ACC112 (cell line): Measurements from ENCODE around the gene KDM4B.
"Not testable (repeated sequence)": the region's sequence is repeated elsewhere in the genome, so short reads cannot be mapped to it uniquely, and the experiment has no call there.

ENCODE experiments used
- H2AFZ ChIP-seq: fragments of 200-600 bp; sonication (generic); one replicate; pipeline ENCODE4 v1.6.0; 2017; ENCODE audit warnings: antibody characterized with exemption, low read length; ENCODE audit not compliant: unreplicated experiment
- H3K27ac ChIP-seq: fragments of 200-600 bp; sonication (generic); 2 replicates; pipeline ENCODE4 v1.5.1; 2014; ENCODE audit warnings: low read depth, mild to moderate bottlenecking, antibody characterized with exemption, low read length, moderate library complexity
- H3K27me3 ChIP-seq: fragments of 200-600 bp; sonication (generic); 2 replicates; pipeline ENCODE4 v1.6.1; 2014; ENCODE audit warnings: mild to moderate bottlenecking, antibody characterized with exemption, low read length, moderate library complexity, mixed read lengths; ENCODE audit not compliant: insufficient read depth
- H3K36me3 ChIP-seq: fragments of 200-600 bp; sonication (generic); 2 replicates; pipeline ENCODE4 v1.6.1; 2016; ENCODE audit warnings: mild to moderate bottlenecking, antibody characterized with exemption, low read length, moderate library complexity, mixed read lengths; ENCODE audit not compliant: insufficient read depth
- H3K4me1 ChIP-seq: fragments of 200-600 bp; sonication (generic); one replicate; pipeline ENCODE4 v1.6.1; 2016; ENCODE audit warnings: low read length, mixed read lengths; ENCODE audit not compliant: insufficient read depth, unreplicated experiment, control insufficient read depth
- H3K4me3 ChIP-seq: fragments of 200-600 bp; sonication (generic); 2 replicates; pipeline ENCODE4 v1.5.1; 2014; ENCODE audit warnings: mild to moderate bottlenecking, low read depth, low read length
- H3K79me2 ChIP-seq: fragments of 200-600 bp; sonication (generic); one replicate; pipeline ENCODE4 v1.6.0; 2016; ENCODE audit warnings: low read length; ENCODE audit not compliant: control insufficient read depth, unreplicated experiment, insufficient read depth

Gene KDM4B

GRCh38 chr19:4967738-4968461, 1.0 kb upstream of the KDM4B start:
- Histone ChIP-seq H3K27me3 (no peaks in the 10 kb centered on the region), H3K36me3 (no peaks in the 10 kb centered on the region), H2AFZ (peak overlapping the region; percentile 9), H3K4me1 (peaks cover 21% of the 10 kb centered on the region), H3K27ac (peak overlapping the region; percentile 55), H3K4me3 (peak overlapping the region; percentile 34), H3K79me2 (peaks cover 38% of the 10 kb centered on the region)

GRCh38 chr19:4969292-4969771, 419 bp downstream of the KDM4B start:
- Histone ChIP-seq H3K79me2 (peaks cover 50% of the 10 kb centered on the region), H3K27me3 (no peaks in the 10 kb centered on the region), H3K4me3 (peak overlapping the region; percentile 85)

GRCh38 chr19:4969772-4970531, 1.0 kb downstream of the KDM4B start:
- Histone ChIP-seq H3K27ac (peak overlapping the region; percentile 19; the same call in 1 of the 2 replicates), H3K27me3 (no peaks in the 10 kb centered on the region), H2AFZ (no peak overlapping the region), H3K79me2 (peaks cover 54% of the 10 kb centered on the region), H3K36me3 (no peaks in the 10 kb centered on the region), H3K4me3 (peak overlapping the region; percentile 85), H3K4me1 (peaks cover 25% of the 10 kb centered on the region)

More at GRCh38 chr19:4969292-4969771, 419 bp downstream of the KDM4B start:
- no peak overlapping the region for H2AFZ ChIP-seq
- H3K4me1 ChIP-seq = peaks cover 25% of the 10 kb centered on the region
- no peaks in the 10 kb centered on the region for H3K36me3 ChIP-seq
- no peak overlapping the region for H3K27ac ChIP-seq

- Histone ChIP-seq H3K36me3 (no peaks in the 10 kb centered on the region), H3K79me2 (peaks cover 62% of the 10 kb centered on the region), H3K27me3 (no peaks in the 10 kb centered on the region), H2AFZ (no peak overlapping the region), H3K4me1 (peaks cover 32% of the 10 kb centered on the region), H3K27ac (peak overlapping the region; percentile 19; the same call in 1 of the 2 replicates), H3K4me3 (peak overlapping the region; percentile 85)
Observed at GRCh38 chr19:4970558-4971423, 1.9 kb downstream of the KDM4B start.

DNA sequence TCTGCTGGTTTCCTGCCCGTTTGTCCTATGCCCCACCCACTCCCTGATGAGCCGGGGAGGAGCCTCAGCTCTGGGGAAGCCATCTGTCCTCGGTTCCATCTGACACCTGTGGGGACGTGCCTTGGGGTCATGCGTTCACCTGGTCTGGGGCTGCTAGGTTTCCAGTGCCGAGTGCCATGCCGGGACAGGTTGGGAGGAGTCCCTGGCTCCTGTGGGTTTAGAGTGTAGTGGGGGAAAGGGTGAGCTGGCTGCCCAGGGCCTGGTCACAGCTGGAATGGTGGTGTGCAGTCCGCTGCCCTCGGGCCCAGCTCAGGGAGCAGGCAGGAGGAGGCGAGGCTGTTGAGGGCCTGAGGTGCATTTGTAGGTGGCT, 2.5 kb downstream of the KDM4B start:
- H3K36me3 ChIP-seq = no peaks in the 10 kb centered on the region
- H3K79me2 ChIP-seq = peaks cover 65% of the 10 kb centered on the region
- H3K4me1 ChIP-seq = peaks cover 32% of the 10 kb centered on the region
- H3K27me3 ChIP-seq = no peaks in the 10 kb centered on the region
- peak overlapping the region; percentile 85 for H3K4me3 ChIP-seq
- no peak overlapping the region for H2AFZ ChIP-seq
- H3K27ac ChIP-seq = no peak overlapping the region

- Histone ChIP-seq H2AFZ (no peak overlapping the region), H3K27ac (no peak overlapping the region), H3K4me1 (peaks cover 37% of the 10 kb centered on the region), H3K36me3 (no peaks in the 10 kb centered on the region), H3K4me3 (no peak overlapping the region), H3K79me2 (peaks cover 66% of the 10 kb centered on the region), H3K27me3 (no peaks in the 10 kb centered on the region)
Observed at GRCh38 chr19:4971816-4972495, 3.0 kb downstream of the KDM4B start.

DNA sequence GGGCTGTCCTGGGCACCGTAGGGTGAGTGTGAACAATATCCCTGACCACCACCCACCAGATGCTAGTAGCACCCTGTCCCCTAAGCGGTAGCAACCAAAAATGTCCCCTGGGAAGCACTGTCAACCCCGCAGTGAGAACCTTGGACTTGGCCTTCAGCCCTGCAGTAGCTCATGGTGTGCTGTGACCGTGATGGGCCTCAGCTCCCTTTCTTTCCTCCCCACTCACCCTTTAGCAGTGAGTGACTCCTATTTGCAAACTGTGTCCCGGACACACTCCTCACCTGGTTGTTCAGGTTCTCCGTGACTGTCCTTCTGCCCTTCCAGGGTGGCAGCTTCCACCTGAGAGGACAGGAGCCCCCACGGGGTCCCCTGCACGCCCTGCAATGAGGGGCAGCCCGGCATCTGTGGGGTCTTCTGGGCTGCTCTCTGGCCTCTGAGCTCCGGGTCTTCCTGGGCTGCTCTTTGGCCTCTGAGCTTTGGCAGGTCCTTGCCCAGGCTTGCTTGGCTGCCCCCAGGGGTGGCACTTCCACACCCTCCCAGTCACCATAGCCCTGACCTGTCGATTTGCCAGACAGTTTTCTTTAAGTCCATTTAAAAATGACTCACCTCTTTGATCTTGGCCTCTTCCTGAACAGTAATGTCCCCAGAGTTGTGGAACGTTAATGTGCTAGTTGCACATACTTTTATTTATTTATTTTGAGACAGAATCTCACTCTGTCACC, 3.8 kb downstream of the KDM4B start:
- H2AFZ ChIP-seq = no peak overlapping the region
- H3K79me2 ChIP-seq = peaks cover 70% of the 10 kb centered on the region
- no peaks in the 10 kb centered on the region for H3K36me3 ChIP-seq
- peaks cover 44% of the 10 kb centered on the region for H3K4me1 ChIP-seq
- H3K4me3 ChIP-seq = no peak overlapping the region
- no peaks in the 10 kb centered on the region for H3K27me3 ChIP-seq
- no peak overlapping the region; the same call in 1 of the 2 replicates for H3K27ac ChIP-seq

- H3K27ac ChIP-seq = peak overlapping the region; percentile 93; the same call in 1 of the 2 replicates
- no peaks in the 10 kb centered on the region for H3K36me3 ChIP-seq
- no peak overlapping the region for H2AFZ ChIP-seq
- H3K79me2 ChIP-seq = peaks cover 71% of the 10 kb centered on the region
- H3K4me1 ChIP-seq = peaks cover 47% of the 10 kb centered on the region
- no peak overlapping the region for H3K4me3 ChIP-seq
- no peaks in the 10 kb centered on the region for H3K27me3 ChIP-seq
Observed at GRCh38 chr19:4974880-4975469, 6.1 kb downstream of the KDM4B start.

GRCh38 chr19:4975601-4976000, 6.7 kb downstream of the KDM4B start:
- Histone ChIP-seq H3K4me1 (peaks cover 47% of the 10 kb centered on the region), H3K27ac (peak overlapping the region; percentile 93), H3K79me2 (peaks cover 67% of the 10 kb centered on the region)
- H3K27me3 ChIP-seq, H3K4me3 ChIP-seq, H3K36me3 ChIP-seq, H2AFZ ChIP-seq: not testable (repeated sequence)
